CD4-positive, alpha-beta T cell treated with Interleukin-17A for 4 hours (primary cell): ENCODE data around the gene MAGEA9B.
A peak's percentile ranks its signal among the peaks of the same experiment; 100 is the strongest.
"Not testable (repeated sequence)": the region's sequence is repeated elsewhere in the genome, so short reads cannot be mapped to it uniquely, and the experiment has no call there.

Source experiments
- DNase-seq: peaks from one replicate; pipeline ENCODE4 v3.0.0-alpha.2; 2020; ENCODE audit warnings: mixed read lengths

Gene MAGEA9B

GRCh38 chrX:149570668-149571067 lies 16.6 kb downstream of the MAGEA9B start:
- no peak for DNase-seq

DNA sequence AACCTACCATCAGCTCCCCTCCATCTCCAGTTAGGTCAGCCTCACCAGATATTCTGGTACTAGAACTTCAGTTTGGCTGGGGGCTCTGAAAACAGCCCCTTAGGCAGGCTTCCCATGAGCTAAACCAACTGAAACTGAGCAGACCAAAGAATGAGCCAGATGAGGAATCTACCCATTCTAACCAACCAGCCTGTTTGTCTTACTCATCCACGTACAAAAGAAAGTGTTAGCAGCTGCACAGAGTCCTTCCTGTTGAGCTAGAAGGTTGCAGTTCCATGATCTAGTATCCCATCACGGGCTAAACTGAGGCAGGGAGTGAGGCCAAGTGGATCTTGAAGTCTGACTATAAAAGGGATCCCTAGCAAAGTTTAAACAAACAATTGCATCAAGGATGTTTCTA lies 17.5 kb downstream of the MAGEA9B start:
- no peak for DNase-seq

GRCh38 chrX:149568701-149569296 lies 18.5 kb downstream of the MAGEA9B start:
- no peak for DNase-seq

DNA sequence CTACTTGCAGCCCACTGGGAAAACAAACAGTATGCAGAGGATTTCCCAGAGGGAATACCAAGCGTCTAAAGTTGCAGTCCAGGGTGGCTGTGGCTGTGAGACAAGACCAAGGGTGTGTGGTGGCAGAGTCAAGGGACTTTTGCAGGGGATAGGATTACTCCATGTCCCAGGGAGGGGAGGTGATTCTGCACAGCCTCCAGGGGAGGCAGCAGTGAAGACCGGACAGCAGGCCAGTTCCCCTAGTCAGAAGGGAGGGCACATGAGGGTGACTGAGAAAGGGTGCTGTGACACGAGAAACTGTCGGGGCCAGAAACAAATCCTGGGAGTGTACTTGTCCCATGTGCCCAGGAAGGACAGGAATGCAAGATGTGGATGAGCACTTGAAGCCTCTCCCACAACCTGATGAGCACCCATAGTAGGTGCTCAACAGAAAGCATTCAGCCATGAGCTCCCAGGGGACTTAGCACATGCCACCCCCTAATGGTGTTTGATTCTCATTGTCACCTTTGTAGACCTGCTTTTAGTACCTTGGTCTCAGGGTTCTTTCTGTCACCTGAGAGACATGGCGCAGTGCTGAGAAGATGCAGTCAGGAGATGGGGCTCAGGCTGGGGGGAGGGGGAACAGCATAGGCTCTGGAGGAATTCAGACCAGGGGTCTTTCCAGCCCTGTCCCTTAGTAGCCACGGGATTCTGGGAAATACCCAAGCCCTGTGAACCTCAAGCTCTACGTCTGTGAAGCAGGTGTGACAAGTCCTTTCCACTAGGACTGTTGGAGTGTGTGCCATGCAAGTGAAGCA lies 19.4 kb downstream of the MAGEA9B start:
- DNase-seq = no peak

DNA sequence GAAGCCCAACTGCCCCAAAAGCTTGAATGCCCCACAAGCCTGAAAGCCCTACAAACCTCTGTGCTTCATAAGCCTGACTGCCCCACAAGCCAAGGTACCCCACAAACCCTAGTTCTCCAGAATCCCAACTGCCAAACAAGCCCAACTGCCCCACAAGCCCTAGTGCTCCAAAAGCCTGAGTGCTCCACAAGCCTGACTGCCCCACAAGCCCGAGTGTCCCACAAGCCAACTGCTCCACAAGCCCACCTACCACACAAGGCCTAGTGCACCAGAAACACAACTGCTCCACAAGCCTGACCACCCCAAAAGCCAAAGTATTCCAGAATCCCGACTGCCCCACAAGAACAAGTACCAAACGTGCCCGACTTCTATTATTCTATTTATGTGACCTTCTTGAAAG lies 23.9 kb downstream of the MAGEA9B start:
- no peak for DNase-seq

DNA sequence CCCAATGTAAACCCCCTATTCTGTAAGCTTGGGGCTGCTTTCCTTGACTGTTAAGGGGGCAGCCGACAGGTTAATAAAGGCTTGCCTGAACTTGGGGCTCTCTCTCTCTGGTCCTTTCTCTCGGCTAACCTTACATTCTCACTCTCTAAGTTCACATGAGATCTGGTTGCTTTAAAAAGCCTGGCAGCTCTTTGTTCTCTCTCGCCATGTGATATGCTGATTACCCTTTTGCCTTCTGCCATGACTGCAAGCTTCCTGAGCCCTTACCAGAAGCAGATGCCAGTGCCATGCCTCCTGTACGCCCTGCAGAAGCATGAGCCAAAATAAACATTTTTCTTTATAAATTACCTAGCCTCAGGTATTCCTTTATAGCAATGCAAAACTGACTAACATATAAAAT lies 32.0 kb downstream of the MAGEA9B start:
- DNase-seq = not testable (repeated sequence)

DNA sequence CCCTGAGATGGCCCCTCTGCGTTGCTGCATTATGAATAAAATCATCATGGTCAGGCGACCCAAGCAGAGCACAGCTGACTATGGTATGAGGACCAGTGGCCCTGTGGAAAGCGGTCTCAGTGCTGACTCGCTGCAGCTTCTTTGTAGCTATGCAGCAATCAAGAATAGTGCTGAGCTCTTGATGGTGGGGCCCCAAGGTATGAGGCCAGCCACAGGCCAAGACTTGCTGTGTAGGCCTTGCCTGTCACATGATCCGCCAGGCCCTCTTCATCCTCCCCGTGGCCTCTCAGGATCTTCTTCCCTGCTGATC lies 35.4 kb downstream of the MAGEA9B start:
- not testable (repeated sequence) for DNase-seq

GRCh38 chrX:149551245-149551938 lies 35.9 kb downstream of the MAGEA9B start:
- DNase-seq = not testable (repeated sequence)

DNA sequence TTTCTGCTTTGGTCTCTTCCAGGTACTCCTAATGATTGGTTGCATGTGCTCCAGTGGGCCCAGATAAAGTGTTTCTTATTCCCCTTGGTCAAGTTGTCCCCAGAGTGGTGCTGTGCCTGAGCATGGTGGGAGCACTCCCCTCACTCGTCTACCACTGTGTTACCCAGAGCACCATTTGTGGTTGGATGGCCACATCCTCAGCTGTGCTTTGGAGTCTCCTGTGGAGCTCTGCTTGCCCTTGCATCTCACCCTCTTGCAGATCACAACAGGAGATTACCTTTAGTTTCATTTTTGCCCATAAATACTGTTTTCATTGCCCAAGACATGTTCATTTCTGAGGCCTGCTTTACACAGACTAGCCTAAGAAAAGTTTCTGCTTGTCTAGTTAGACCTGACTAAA lies 36.8 kb downstream of the MAGEA9B start:
- not testable (repeated sequence) for DNase-seq

GRCh38 chrX:149549701-149550100 lies 37.6 kb downstream of the MAGEA9B start, which contains the start of gene HSFX3:
HSFX3 (minus strand) TSS chrX:149549924; CDS start chrX:149549852, 72 bp downstream.
- not testable (repeated sequence) for DNase-seq

- not testable (repeated sequence) for DNase-seq
These were observed 39.5 kb downstream of the MAGEA9B start for GRCh38 chrX:149547782-149548181.

DNA sequence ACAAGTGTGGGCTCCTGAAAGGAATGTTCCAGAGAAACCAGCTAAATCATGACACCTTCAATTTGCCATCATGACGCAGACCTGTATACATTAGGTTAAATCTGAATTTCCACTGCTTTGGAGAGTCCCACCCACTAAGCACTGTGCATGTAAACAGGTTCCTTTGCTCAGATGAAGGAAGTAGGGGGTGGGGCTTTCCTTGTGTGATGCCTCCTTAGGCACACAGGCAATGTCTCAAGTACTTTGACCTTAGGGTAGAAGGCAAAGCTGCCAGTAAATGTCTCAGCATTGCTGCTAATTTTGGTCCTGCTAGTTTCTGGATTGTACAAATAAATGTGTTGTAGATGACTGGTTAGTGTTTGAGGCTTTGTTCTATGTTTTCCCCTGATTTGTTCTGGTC lies 40.3 kb downstream of the MAGEA9B start:
- not testable (repeated sequence) for DNase-seq

- DNase-seq = not testable (repeated sequence)
These were observed 41.4 kb downstream of the MAGEA9B start for GRCh38 chrX:149545545-149546543.

- DNase-seq = no peak
These were observed 45.7 kb downstream of the MAGEA9B start for GRCh38 chrX:149541521-149542047.

DNA sequence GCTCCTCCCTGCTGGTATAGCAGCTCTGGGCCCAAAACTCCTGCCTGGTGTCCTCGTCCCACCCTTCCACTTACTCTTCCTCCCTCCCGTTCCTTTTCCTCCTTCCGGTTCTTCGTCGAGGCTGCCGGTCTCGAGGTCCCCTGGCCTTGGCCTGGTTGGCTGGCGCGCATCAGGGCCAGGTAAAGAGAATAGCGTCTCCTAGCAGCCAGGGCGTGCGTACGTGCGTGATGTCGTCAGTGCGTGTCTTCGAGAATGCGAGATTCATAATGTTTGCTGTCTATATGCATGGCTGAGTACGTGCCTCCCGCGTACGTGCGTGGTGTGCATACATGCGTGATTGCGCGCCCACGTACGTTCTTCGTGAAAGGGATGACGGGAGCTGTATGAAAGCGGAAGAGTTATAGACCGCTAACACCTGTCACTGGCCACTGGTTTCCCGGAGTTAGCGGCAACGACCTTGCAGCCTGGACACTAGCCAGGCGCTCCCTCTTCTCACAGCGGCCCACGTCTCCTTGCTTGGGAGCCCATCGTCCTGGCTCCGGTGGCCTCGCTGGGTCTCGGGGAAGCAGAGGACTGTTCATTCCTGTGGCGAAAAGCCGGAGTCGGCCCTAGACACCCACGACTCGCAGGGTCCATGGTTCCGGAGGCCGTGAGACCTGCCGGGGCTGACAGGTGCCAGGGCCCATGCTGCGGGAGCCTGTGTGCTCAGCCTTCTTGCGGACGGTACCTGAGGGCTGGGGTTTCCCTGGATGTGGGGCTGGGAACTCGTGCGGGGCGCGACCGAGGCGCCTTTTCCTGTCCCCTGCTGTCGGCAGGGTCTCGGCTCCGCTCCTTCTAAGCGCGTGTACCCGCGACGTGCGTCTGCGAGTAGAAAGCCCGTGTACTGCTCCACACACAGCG lies 46.4 kb downstream of the MAGEA9B start, which contains the start of gene EOLA1:
Gene EOLA1 (plus strand): TSS at position 392 of the 900 bp plus-strand sequence. CDS start 4,619 bp downstream, outside the sequence.
- peak; percentile 92 for DNase-seq

DNA sequence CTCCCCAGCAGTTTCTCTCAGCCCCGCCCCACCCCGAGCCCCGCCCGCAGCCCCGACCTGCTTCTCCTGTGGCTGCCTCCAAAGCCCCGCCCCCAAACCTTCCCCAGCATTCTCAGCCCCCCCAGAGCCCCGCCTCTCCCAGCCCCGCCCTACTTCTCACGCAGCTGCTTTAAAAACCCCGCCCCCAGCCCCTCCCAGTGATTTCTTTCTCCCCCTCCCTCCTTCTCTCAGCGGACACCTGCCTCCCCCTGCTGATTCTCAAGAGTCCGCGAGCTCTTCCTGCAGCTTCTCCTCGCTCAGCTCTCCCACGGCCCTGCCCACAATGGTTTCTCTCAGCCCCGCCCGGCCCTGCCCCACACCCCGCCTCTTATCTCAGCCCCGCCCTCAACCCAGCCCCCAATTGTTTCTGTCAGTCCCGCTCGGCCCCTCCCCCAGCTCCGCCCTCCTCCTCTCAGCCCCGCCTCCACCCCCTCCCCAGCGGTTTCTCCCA lies 47.1 kb downstream of the MAGEA9B start:
- peak; percentile 96 for DNase-seq

GRCh38 chrX:149539283-149540130 lies 47.8 kb downstream of the MAGEA9B start:
- peak; percentile 92 for DNase-seq

DNA sequence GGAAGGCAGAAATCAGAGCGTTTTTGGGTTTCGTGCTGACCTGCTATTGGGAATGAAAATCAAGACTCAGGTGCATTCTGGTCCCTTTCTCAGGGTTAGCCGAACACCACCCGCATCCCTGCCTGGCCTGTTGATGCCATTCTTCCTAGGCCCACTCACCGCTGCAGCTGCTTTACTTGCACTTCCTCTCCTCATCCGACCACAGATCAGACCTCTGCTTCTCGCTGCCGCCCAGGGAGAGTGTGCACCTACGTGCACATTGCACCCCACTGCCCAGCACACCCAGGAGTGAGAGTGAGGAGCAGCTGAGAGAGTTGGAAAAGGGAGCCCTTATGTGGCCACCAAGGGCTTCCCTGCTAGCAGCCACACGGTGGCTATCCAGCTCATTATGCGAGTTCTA lies 49.8 kb downstream of the MAGEA9B start:
- not testable (repeated sequence) for DNase-seq

- DNase-seq = not testable (repeated sequence)
These were observed 52.2 kb downstream of the MAGEA9B start for GRCh38 chrX:149534926-149535602.
